IMR-90 (cell line): Measurements from ENCODE around the gene ACTR3C.
"Not testable (repeated sequence)": the region's sequence is repeated elsewhere in the genome, so short reads cannot be mapped to it uniquely, and the experiment has no call there.

Source experiments
- BHLHE40 ChIP-seq: fragments of 150-350 bp; IDR thresholded peaks from 2 replicates; pipeline ENCODE4 v1.6.1; 2016; ENCODE audit warnings: mild to moderate bottlenecking, low read depth, low read length
- CEBPB ChIP-seq: IDR thresholded peaks from 2 replicates; pipeline ENCODE4 v1.6.1; 2012; ENCODE audit warnings: low read depth, low read length, improper control_type of control experiment
- CHD1 ChIP-seq: IDR thresholded peaks from 2 replicates; pipeline ENCODE4 v1.6.1; 2012; ENCODE audit warnings: low read depth, low read length, improper control_type of control experiment
- FOS ChIP-seq: fragments of 150-350 bp; IDR thresholded peaks from 2 replicates; pipeline ENCODE4 v1.6.1; 2016; ENCODE audit warnings: low read depth, low read length
- MAFK ChIP-seq: IDR thresholded peaks from 2 replicates; pipeline ENCODE4 v1.6.1; 2012; ENCODE audit warnings: low read depth, low read length, improper control_type of control experiment
- MAZ ChIP-seq: IDR thresholded peaks from 2 replicates; pipeline ENCODE4 v1.6.1; 2012; ENCODE audit warnings: low read depth, mild to moderate bottlenecking, low read length, improper control_type of control experiment, moderate library complexity, borderline replicate concordance
- MXI1 ChIP-seq: IDR thresholded peaks from 2 replicates; pipeline ENCODE4 v1.6.1; 2012; ENCODE audit warnings: low read depth, mild to moderate bottlenecking, low read length, moderate library complexity, borderline replicate concordance
- NFE2L2 ChIP-seq: fragments of 150-350 bp; IDR thresholded peaks from 2 replicates; pipeline ENCODE4 v1.6.1; 2016; ENCODE audit warnings: low read depth, mild to moderate bottlenecking, low read length
- POLR2A ChIP-seq: IDR thresholded peaks from 2 replicates; pipeline ENCODE4 v1.6.1; 2012; ENCODE audit warnings: mild to moderate bottlenecking, low read depth, low read length
- RFX5 ChIP-seq: IDR thresholded peaks from 2 replicates; pipeline ENCODE4 v1.8.0; 2012; ENCODE audit warnings: low read depth, mild to moderate bottlenecking, low read length, moderate library complexity
- SMC3 ChIP-seq: fragments of 150-350 bp; IDR thresholded peaks from 2 replicates; pipeline ENCODE4 v1.6.1; 2016; ENCODE audit warnings: low read depth, mild to moderate bottlenecking, antibody characterized with exemption, low read length, moderate library complexity
- USF2 ChIP-seq: fragments of 150-350 bp; IDR thresholded peaks from 2 replicates; pipeline ENCODE4 v1.6.1; 2017; ENCODE audit warnings: mild to moderate bottlenecking, antibody characterized with exemption, low read length, low read depth
- TF ChIP-seq, protein P1 (sequence below): conservative IDR thresholded peaks from 2 replicates; pipeline ENCODE4 v1.5.1; 2012; ENCODE audit warnings: mild to moderate bottlenecking, low read depth, low read length, improper control_type of control experiment
- TF ChIP-seq, protein P2 (sequence below): fragments of 150-350 bp; IDR thresholded peaks from 2 replicates; pipeline ENCODE4 v1.6.1; 2016; ENCODE audit warnings: low read depth, mild to moderate bottlenecking, low read length, moderate library complexity, borderline replicate concordance

GRCh38 chr7:150276132-150276695 is 47.1 kb downstream of the ACTR3C start:
- TF ChIP-seq, protein P1, sequence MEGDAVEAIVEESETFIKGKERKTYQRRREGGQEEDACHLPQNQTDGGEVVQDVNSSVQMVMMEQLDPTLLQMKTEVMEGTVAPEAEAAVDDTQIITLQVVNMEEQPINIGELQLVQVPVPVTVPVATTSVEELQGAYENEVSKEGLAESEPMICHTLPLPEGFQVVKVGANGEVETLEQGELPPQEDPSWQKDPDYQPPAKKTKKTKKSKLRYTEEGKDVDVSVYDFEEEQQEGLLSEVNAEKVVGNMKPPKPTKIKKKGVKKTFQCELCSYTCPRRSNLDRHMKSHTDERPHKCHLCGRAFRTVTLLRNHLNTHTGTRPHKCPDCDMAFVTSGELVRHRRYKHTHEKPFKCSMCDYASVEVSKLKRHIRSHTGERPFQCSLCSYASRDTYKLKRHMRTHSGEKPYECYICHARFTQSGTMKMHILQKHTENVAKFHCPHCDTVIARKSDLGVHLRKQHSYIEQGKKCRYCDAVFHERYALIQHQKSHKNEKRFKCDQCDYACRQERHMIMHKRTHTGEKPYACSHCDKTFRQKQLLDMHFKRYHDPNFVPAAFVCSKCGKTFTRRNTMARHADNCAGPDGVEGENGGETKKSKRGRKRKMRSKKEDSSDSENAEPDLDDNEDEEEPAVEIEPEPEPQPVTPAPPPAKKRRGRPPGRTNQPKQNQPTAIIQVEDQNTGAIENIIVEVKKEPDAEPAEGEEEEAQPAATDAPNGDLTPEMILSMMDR = peak; percentile 54
- peak; percentile 33; the same call in 1 of the 2 replicates for TF ChIP-seq SMC3
- not testable (repeated sequence) for TF ChIP-seq MAFK, NFE2L2, POLR2A, USF2, CEBPB, RFX5, CHD1, MXI1, BHLHE40, FOS, MAZ
- TF ChIP-seq, protein P2, sequence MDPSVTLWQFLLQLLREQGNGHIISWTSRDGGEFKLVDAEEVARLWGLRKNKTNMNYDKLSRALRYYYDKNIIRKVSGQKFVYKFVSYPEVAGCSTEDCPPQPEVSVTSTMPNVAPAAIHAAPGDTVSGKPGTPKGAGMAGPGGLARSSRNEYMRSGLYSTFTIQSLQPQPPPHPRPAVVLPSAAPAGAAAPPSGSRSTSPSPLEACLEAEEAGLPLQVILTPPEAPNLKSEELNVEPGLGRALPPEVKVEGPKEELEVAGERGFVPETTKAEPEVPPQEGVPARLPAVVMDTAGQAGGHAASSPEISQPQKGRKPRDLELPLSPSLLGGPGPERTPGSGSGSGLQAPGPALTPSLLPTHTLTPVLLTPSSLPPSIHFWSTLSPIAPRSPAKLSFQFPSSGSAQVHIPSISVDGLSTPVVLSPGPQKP = not testable (repeated sequence)
